Inflammatory macrophage treated with lipopolysaccharide for 4 hours (primary cell): ENCODE results near the gene KRTAP10-4.
"Not testable (repeated sequence)": the region's sequence is repeated elsewhere in the genome, so short reads cannot be mapped to it uniquely, and the experiment has no call there.

Experiments used
- DNase-seq: peaks from one replicate; pipeline ENCODE4 v3.0.0-alpha.2; 2020

The KRTAP10-4 gene

DNA sequence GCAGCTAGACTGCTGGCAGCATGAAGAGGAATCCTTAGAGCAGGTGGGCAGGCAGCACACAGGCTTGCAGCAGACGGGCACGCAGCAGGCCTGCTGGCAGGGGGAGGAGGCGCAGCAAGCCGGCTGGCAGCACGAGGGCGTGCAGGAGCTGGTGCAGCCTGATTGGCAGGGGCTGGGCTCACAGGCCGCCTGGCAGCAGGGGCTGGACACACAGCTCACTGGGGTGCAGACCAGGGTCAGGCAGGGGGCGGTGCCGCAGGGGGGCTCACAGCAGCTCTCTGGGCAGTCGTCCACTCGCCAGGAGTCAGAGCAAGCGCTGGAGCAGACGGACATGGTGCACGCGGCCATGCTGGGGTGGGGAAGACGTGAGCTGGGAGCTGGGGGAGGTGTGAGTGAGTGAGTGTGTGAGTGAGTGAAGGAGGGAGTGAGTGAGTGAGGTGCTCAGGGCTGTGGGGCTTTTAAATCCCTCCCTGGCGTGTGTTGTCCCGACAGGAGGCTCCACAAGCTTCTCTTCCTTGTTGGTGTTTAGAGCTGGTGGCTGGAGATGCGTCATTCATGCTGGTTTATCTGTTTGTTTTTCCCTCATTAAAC lies 6.8 kb downstream of the KRTAP10-4 start, which contains the start of gene KRTAP10-5:
Gene KRTAP10-5 (minus strand): TSS at position 374 of the 591 bp plus-strand sequence. CDS start 26 bp downstream, at position 348.
- DNase-seq, result not testable (repeated sequence)

DNA sequence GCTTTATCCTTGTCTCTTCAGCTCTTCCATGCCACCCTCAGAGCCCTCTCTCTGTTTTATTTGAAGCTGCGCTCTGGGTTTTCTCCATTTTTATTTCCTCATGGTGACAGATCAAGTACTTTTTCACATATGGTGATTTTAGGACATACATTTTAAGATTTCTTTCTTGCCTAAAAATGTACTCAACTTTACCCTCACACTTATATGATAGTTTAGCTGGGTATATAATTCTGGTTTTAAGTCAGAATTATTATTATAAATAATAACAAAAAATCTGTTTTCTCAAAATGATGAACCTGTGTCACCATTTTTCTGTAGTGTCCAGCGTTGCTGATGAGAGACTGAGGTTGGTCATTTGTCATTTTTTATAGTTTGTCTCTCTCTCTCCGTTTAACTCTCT lies 7.6 kb downstream of the KRTAP10-4 start:
- DNase-seq, result no peak

DNA sequence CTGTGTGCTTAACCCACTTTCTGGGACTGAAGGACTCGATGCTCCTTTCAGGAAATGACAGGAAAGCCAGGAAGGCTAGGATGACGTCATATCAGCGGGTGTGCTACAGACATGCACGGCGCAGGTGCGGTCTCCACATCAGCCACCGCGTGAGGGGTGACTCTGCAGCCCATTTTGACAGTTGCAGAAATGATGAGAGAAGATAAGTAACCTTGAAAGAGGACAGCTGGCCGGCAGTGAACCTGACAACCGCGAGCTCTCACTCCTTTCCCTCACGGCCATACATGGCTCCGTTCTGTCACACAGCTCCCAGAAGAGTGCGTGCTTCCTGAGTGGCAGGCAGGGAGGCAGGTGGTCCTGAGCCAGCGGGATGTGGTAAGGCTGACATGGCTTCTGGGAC lies 8.5 kb downstream of the KRTAP10-4 start:
- no peak for DNase-seq

DNA sequence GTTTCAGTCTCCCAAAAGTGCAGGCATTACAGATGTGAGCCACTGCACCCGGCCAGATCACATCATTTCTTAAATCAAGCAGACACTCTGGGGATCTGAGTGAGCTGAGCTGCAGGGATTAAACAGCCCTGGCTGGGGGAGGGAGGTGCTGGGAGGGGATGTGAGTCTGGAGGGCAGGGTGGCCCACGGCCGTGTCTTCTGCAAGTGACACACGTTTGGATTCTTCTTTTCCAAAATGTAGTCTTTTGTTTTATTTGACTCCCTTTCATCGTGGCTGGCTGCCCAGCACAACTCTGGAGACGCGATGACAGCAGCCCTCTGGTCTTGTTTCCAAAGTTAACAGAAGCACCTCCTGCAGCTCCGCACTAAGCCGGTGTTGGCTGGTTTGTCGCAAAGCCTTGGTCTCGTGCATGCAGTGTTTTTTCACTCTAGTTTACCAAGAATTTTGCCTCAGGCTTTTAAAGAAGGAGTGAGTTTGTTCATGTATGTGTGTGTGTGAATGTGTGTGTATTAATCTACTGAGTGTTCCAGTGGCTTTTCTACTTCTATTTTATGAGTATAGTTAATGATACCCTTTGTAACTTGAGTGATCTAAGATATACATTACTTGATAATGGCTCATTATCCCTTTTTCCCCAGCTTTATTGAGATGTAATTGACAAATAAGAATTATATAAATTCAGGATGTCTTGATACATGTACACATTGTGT lies 9.7 kb downstream of the KRTAP10-4 start:
- DNase-seq, result no peak

DNA sequence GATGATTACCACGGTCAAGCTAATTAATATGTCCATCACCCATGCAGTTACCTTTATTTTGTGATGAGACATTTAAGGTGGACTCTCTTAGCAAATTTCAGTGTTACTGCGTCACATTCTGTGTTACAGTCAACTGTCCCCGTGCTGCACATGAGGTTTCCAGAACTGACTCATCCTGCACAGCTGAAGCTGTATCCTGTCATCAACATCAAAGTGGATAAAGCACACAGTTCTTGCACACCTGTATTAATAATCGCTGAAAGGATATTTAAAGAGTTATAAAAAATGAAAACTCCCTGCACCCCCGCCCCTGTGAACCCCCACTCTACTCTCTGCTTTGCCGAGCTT lies 10.2 kb downstream of the KRTAP10-4 start:
- no peak for DNase-seq

DNA sequence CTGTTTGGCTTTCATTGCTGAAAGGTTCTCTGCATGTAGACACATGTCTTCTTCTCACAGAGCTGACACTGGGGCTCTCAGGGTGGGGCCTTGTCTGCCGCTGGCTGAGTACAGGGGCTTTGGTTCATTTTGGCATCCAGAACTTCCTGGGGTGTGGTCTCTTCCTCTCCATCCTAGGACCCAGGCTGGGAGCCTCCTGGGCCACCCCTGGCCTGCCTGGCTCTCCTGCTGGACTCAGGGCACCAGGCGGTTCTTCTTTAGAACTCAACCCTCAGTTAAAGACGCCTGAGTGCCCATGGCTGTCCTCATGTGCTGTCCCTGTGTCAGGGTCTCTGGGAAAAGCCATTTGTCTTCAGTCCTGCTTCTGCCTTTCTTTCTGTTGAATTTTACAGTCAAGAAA lies 12.4 kb downstream of the KRTAP10-4 start:
- DNase-seq, result no peak

DNA sequence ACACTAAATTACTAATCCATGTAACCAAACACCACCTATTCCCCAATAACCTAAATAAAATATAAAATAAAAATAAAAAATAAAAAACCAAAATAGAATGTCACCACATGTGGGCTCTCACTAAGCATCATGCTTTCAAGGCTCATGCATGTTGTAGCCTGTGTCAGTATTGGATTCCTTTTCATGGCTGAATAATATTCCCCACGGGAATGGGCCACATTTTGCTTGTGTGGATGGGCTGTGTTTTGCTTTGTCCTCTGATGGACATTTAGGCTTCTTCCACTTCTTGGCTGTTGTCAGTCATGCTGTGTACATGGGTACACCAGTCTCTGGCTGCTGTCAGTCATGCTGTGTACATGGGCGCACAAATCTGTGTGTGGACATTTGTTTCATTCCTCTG lies 15.6 kb downstream of the KRTAP10-4 start:
- no peak for DNase-seq

DNA sequence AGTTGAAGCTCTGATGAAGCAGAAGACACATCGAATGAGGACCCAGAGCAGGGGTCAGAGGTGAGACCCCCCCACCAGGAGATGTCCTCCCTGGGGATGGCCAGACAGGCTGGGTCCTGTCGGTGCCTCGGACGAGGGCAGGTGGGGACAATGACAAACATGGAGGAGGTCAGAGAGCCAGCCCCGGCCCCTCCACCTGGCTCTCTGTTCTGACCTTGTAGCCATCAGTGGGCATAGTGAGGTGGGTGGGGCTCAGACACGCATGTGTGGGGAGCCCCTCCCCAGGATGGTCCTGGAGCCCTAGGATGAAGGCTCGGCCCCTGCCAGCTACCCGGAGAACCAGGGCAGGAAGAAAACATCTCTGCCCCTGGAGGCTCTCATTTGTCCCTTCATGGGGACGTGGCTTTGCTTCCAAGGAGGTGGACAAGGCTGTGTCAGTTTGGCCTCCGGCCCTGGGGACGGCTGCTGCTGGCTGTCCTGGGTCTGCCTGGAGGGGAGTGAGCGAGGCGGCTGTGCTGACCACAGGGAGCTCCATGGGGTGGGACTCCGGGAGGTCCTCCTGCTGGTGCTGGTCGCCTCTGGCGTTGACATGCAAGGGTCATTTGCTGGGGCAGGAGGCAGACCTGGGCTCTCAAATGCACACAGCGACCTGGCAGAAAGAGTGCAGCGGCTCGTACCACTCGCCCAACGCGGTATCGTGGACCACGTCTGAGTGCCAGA lies 16.2 kb downstream of the KRTAP10-4 start:
- no peak for DNase-seq

DNA sequence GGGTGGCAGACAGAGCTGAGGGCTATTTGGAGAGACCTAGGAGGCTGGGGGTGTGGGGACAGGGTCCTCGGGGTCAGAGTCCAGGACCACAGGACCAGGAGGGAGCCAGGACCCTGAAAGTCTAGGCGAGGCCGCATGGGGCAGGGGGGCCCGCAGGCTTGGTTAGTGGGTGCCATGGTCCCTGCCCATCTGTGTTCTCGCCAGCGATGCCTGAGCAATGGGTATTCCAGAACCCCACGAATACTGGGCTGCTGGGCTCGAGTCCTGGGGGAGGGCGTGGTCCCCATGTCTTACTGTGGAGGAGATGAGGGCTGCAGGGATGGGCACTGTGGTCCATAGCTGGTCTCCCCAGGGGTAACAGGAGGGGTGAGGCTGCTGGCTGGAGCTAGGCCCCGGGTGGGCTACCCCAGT lies 16.8 kb downstream of the KRTAP10-4 start:
- no peak for DNase-seq

DNA sequence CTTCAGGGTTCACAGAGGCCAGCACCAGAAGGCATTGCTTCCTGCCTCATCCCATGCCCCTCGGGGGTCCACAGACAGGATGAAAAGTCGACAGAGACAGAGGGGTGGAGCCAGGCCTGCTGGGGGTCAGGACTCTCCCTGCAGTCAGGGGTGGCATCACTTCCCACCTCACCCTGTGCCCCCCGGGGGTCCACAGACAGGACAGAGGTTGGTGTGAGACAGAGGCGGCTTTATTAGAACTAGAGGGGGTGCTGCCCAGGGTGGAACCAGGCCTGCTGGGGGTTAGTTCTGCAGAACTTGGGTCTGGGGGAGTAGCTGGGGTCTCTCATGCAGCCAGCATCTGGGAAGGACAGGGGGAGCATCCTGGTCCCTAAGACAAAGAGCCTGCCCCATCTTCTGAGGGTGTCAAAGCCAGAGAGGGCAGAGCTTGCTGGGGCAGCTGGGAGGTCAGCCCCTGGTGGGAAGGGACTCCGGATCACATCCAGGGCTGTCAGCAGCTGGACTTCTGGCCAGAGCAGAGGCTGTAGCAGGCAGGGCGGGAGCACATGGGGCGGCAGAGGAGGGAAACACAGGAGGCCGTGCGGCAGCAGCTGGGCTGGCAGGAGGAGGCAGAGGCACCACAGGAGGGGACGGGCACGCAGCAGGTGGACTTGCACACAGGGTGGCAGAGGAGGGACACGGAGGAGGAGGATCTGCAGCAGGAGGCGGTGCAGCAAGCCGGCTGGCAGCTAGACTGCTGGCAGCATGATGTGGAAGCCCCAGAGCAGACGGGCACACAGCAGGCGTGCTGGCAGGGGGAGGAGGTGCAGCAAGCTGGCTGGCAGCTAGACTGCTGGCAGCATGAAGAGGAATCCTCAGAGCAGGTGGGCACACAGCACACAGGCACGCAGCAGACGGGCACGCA lies 17.6 kb downstream of the KRTAP10-4 start:
- not testable (repeated sequence) for DNase-seq

DNA sequence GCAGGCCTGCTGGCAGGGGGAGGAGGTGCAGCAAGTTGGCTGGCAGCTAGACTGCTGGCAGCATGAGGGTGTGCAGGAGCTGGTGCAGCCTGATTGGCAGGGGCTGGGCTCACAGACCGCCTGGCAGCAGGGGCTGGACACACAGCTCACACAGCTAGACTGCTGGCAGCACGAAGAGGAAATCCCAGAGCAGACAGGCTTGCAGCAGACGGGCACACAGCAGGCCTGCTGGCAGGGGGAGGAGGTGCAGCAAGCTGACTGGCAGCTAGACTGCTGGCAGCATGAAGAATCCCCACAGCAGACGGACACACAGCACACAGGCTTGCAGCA lies 18.2 kb downstream of the KRTAP10-4 start:
- DNase-seq, result not testable (repeated sequence)

DNA sequence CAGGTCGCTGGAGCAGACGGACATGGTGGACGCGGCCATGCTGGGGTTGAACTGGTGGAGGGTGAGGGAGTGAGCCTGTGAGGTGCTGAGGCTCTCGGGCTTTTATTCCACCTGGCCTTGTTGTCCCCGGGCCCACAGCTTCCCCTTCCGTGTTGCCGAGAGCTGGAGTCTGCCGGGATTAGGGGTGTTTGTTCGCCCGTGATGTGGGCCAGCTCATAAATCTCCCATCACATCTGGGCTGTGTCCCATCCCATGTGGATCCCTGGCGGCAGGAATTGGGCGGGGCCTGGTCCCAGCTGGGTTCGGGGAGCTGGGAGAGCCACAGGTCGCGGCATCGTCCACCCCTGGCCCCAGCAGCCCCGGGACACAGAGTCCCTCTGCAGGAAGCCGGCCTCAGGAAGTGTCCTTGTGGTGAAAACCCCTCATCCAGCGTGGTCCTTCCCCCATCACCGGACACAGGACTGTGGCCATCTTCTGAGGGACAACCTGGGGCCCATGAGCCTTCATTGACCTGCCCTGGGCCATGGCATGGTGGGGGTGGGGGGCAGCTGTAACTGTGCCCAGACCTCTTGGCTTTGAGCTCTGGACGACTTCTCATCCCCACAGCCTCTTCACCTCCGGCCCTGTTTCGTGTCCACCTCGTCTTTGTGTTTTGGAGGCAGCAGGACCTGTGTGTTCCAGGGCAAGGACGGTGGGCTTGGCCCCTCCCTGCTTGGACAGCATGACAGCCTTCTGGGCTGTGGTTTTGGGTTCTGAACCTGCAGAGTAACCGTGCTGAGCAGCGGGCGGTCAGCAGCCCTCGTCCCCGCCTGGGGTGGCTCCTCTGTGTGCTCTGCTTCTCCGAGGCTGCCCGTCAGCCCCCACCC lies 19.1 kb downstream of the KRTAP10-4 start, which contains the start of gene KRTAP10-6:
Gene KRTAP10-6 (minus strand): TSS at position 60 of the 866 bp plus-strand sequence. CDS start 21 bp downstream, at position 39.
- DNase-seq, result no peak

DNA sequence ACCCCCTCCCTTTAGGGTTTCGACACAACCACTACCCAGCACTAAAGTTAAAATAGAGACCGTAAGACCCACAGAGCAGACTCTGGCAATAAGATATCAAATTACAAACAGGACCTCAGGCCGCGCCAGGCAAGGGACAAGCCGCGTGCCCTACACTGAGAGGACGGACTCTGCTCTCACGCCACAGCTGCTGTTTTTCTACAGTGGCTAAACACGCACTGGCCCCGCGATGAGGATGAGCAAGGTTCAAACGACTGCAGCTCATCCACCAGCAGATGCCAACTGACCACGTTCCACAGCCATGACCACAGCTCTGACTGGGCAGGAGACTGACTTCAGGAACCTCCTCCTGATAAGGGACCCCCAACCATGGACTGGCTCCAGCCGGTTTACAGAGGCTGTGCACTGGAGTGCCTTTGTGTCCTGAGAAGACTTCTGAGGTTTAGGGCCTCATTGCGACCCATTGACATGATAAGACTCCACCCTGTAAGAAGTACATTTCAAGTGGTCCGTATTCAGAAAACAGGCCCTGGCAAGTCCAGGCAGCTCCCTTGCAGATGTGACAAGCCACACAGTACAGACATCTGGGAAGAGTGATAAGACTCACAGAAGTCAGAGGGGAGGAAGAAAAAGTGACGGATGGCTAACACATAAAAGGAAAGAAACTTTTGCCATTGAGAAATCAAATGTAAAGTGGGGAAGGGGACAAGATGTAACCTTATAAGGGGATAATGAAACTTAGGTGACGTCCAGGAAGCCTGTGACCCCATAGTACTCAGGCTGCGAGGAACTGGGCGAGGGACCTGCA lies 20.3 kb downstream of the KRTAP10-4 start:
- DNase-seq, result no peak

DNA sequence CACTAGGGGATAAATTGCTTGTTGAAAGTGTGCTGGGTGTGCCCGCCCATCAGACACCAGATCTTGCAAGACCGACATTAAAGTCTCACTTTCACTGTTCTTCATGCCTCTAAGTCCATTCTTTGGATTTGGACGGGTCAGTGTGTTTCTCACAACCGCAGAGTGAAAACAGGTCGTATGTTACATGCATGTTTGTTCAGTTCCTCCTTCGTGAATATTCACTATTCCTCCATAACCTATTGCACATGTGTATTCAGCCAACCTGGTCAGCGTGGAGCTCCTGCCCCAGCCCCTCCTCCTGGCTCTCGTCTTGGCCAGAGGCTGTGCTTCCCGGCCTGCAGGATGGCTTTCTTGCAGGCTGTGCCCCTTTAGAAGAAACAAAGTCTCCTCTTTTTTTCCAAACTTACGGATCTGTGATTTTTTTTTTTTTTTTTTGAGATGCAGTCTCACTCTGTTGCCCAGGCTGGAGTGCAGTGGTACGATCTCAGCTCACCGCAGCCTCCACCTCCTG lies 20.9 kb downstream of the KRTAP10-4 start:
- no peak for DNase-seq

DNA sequence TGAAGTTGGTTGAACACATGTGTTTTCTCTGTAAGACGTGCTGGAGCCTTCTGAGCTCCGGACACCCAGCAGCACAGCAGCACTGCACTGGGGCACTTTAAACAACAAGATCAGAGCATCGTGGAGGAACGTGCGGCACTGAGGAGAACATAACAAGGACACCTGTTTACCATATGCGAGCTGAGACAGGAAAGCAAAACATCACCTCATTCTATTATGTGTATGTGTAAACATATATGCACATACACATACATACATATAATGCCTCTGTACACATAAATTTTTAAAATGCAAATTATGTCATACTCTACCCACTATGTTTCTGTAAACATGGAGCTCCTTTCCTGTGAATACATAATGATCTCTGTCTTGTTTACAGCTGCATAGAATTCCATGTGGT lies 22.0 kb downstream of the KRTAP10-4 start:
- DNase-seq, result no peak

DNA sequence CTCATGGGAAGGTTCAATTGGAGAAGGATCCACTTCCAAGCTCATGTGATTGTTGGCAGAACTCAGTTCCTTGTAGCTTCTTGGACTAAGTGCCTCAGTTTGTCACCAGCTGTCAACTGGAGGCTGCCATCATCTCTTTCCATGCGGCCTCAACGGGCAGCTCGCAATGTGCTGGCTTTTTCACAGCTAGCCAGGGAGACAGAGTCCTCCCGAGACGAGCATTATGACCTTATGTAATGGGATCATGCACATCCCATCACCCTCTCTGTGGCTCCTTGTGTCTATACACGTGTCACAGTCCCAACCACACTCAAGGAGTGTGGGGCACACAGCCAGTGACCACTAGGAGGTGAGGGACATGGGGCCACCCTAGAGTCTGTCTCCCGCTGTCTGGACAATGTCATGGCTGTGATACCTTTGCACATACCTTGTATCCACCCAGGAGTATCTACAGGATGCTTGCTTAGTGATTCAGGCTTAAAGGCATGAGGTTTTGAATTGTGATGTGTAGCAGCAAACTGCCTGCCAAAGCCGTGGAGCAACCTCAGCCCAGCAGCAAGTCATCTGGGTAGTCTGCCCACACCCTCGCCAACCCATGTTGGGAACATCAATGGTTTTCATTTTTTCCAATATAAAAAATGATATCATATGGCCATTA lies 22.7 kb downstream of the KRTAP10-4 start:
- DNase-seq, result no peak

DNA sequence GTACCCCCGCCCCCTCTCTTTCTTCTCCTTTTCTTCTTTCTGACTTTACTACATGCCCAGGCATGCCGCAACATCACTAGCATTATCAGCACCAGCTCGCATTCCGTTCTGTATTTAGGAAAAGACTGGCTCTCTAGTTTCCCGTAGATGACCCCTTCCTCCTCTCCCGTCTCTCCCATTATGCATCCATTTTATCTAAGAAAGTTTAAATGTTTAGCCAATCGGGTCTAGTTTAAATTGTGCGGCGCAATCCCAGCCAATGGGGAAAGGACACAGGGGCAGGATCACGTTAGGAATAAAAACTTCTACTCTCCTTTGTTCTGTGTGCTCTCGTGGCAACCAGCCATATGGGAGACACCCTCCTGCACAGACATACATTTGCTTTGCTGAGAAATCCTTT lies 24.5 kb downstream of the KRTAP10-4 start:
- DNase-seq, result no peak

DNA sequence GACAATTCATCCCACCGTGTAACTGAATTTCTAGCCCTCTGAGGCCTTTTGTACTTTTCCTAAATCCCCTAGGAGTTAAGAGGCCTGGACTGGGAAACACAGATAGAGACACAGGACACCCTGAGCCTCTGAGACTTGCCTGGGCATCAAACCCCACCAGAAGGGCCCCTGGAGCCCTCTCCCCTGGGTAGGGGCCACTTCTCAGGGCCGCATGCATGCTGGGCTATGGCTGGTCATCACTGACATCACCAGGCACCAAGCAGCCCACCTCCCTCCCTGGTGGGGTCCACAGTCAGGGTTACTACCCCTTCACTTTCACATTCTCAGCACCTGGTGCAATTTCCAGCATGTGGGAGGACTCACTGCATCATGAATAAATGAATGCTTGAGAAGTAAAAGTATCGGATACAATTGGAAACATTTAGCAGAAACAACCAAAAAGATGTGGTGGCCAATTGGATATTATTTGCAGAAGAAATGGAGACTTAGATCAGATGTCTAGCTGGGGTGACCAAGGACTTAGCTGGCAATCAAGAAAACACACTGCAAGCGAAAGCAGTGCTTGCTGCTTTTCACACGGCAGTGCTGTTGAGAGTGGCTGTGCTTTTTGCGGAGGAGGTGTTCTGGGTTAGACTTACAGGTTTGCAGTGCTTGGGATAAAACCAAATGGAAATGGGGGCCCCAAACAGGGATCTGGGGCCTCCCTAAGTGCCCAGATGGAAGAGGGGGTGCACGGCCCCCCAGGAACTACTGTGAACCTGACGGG lies 25.9 kb downstream of the KRTAP10-4 start:
- DNase-seq, result no peak
